Ovary (tissue), 9 donors: ENCODE data around the gene PMM2. TPM values are rescaled to one million over a fixed set of nuclear protein-coding genes. Genes with fewer than 3 reads are reported as not detected.
A peak's percentile ranks its signal among the peaks of the same experiment; 100 is the strongest.

ENCODE experiments used
- DNase-seq, 5 donors: peaks; one replicate each; pipeline ENCODE4 v3.0.0-alpha.2; 2019 to 2020
- H3K27ac ChIP-seq, 2 donors: fragments of 200-600 bp; one replicate each; pipeline versions ENCODE4 v1.5.1 to v1.8.0; 2019 to 2022
- H3K27me3 ChIP-seq: fragments of 200-600 bp; one replicate; pipeline ENCODE4 v1.8.0; 2022
- H3K36me3 ChIP-seq: fragments of 200-600 bp; sonication (generic); one replicate; pipeline ENCODE4 v1.5.1; 2019
- H3K4me1 ChIP-seq: one replicate; pipeline ENCODE4 v1.8.1; 2013; ENCODE audit warnings: mild to moderate bottlenecking, moderate library complexity; ENCODE audit not compliant: insufficient read depth
- H3K4me3 ChIP-seq: fragments of 200-600 bp; sonication (generic); one replicate; pipeline ENCODE4 v1.5.1; 2017
- H3K9me3 ChIP-seq, 2 donors: fragments of 200-600 bp in 1 of 2; sonication (generic) in 1 of 2; one replicate each; pipeline versions ENCODE4 v1.5.1 to v1.8.1; 2013 to 2019; ENCODE audit warnings: mild to moderate bottlenecking in 1 of 2, moderate library complexity in 1 of 2
- EP300 ChIP-seq: sonication (generic); formaldehyde crosslinking; IDR thresholded peaks from one replicate; pipeline ENCODE4 v1.6.1; 2017; ENCODE audit warnings: antibody characterized with exemption
- POLR2A ChIP-seq: fragments of 450-650 bp; IDR thresholded peaks from one replicate; pipeline ENCODE4 v1.6.1; 2017; ENCODE audit warnings: antibody characterized with exemption, mild to moderate bottlenecking, moderate library complexity
- WGBS, 3 donors: extraction: QIAGEN DNeasy Blood & Tissue Kit in 1 of 3; methylation state at CpG; one replicate each; pipeline versions ENCODE4 v1.1.5 to v1.1.7; 2013 to 2017; 5-methylcytosine and 5-hydroxymethylcytosine counted together
- intact Hi-C, 4 donors: fragments of 100-400 bp; cut with DNase I; formaldehyde crosslinking; loops; one replicate each; pipeline versions ENCODE4 v1.11.0 to v1.15.1; 2022 to 2023
- polyA plus RNA-seq, 2 donors: library from polyadenylated mRNA; stranded (reverse); fragments of 200-250 nt in 1 of 2; fragments of 350-450 nt in 1 of 2; fragmentation: Illumina TruSeq in 1 of 2; extraction: RNeasy Lipid Tissue Mini Kit (QIAGEN cat#74804) in 1 of 2; gene quantifications; one replicate each; pipeline ENCODE4 v1.2.3, GENCODE V29; 2013 to 2014
- total RNA-seq, 7 donors: library from RNA; depleted of rRNA in 2 of 7; stranded (reverse); fragments of >200 nt in 2 of 7; fragmentation: NEBNext Ultra II Directional in 3 of 7; extraction: Animal tissue kit (Norgen Biotek cat#: 25700) in 3 of 7; gene quantifications; one replicate each; pipeline versions ENCODE4 v1.1.0 to v1.2.4, GENCODE V29; 2016 to 2023
- TF ChIP-seq, protein P1 (sequence below), 3 donors: fragments of 450-650 bp in 2 of 3; fragments of 200-600 bp in 1 of 3; IDR thresholded peaks; one replicate each; pipeline versions ENCODE4 v1.5.1 to v1.8.0; 2016 to 2022; ENCODE audit warnings: antibody characterized with exemption in 3 of 3, mild to moderate bottlenecking in 1 of 3
- donor health status: DM: no; HTN: no; CAD: no; lungs with moderate emphysema.
- donor health status: DM: no; HTN: no; CAD: no.
- donor health status: Bipolar disorder and iron deficiency.
- donor health status: DM: yes; HTN: yes; CAD: no.
- donor health status: DM: no; HTN: no; CAD: no.
- donor health status: DM: yes; HTN: yes; CAD: no.

PMM2 gene
- total and polyA plus RNA-seq, 9 donors, result 9.6 to 38.6 (median 23.1) TPM

DNA sequence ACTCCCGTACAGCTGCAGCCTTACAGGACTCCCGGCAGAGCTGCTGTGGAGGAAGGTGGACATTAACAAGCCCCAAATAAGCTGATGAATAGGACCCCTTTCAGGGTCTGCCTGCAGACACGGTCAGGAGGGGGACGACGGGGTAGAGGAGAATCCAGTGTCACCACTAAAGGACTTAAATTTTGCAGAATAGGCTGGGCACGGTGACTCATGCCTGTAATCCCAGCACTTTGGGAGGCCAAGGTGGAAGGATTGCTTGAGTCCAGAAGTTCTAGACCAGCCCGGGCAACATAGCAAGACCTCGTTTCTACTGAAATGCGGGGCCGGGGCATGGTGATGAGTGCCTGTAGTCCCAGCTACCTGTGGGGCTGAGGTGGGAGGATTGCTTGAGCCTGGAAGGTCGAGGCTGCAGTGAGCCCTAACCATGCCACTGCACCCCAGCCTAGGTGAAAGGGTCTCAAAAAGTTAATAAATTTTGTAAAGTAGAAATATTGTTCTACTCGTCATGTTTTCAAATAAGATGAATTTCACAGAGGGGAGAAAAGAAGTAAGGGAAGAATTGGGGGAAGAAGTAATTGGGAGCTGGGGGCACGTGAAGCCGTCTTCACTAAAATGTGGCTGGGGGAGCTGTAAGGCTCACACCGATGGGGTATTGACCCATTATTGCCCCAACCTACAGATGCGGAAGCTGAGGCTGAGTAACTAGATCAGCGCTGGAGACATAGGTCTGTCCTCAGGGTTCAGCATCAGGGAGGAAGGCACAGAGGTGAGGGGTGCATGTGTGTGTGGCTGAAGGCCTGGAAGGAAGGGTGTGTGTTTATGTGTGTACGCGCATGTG is 89.2 kb downstream of the PMM2 start:
- intact Hi-C loops, result loop anchor here in 2 of 4 donors (5.0 to 10.0 kb wide), 3 partner anchors 225 to 322 kb away; no protein-coding TSS in a partner anchor
- TF ChIP-seq EP300 (no peak), POLR2A (no peak)
- TF ChIP-seq, protein P1, sequence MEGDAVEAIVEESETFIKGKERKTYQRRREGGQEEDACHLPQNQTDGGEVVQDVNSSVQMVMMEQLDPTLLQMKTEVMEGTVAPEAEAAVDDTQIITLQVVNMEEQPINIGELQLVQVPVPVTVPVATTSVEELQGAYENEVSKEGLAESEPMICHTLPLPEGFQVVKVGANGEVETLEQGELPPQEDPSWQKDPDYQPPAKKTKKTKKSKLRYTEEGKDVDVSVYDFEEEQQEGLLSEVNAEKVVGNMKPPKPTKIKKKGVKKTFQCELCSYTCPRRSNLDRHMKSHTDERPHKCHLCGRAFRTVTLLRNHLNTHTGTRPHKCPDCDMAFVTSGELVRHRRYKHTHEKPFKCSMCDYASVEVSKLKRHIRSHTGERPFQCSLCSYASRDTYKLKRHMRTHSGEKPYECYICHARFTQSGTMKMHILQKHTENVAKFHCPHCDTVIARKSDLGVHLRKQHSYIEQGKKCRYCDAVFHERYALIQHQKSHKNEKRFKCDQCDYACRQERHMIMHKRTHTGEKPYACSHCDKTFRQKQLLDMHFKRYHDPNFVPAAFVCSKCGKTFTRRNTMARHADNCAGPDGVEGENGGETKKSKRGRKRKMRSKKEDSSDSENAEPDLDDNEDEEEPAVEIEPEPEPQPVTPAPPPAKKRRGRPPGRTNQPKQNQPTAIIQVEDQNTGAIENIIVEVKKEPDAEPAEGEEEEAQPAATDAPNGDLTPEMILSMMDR (IDR thresholded peaks at IDR 0.05), result no peak
- Histone ChIP-seq H3K27ac (no peak overlapping the region), H3K9me3 (no peaks in the 10 kb centered on the region), H3K36me3 (no peaks in the 10 kb centered on the region), H3K4me1 (no peaks in the 10 kb centered on the region), H3K4me3 (no peak overlapping the region), H3K27me3 (no peaks in the 10 kb centered on the region)
- 59 to 61% (median 60%) methylated on average over 19 of the region's 19 CpGs for WGBS, 3 donors
- peak in 1 of 5 donors; percentile 15 for DNase-seq

DNA sequence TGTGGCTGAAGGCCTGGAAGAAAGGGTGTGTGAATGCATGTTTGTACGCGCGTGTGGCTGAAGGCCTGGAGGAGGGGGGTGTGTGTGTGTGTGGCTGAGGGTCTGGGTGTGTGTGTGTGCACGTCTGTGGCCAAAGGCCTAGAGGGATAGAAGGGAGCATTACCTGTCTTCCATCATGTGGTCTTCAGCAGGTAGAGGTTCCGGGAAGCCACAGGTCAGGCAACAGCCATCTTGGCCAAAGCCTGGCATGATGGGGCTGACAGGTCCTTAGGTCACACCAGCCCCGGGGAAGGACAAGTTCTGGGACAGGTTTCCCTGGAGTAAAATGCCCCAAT is 89.8 kb downstream of the PMM2 start:
- Histone ChIP-seq H3K27me3 (no peaks in the 10 kb centered on the region), H3K36me3 (no peaks in the 10 kb centered on the region), H3K27ac (no peak overlapping the region), H3K4me3 (no peak overlapping the region), H3K9me3 (no peaks in the 10 kb centered on the region), H3K4me1 (no peaks in the 10 kb centered on the region)
- 79 to 87% (median 82%) methylated on average over 6 of the region's 6 CpGs for WGBS, 3 donors
- no peak for DNase-seq
- intact Hi-C loops, result loop anchor here in 2 of 4 donors (5.0 to 10.0 kb wide), 3 partner anchors 225 to 323 kb away; no protein-coding TSS in a partner anchor
- TF ChIP-seq, protein P1 (IDR thresholded peaks at IDR 0.05), result no peak
- TF ChIP-seq EP300 (no peak), POLR2A (no peak)

DNA sequence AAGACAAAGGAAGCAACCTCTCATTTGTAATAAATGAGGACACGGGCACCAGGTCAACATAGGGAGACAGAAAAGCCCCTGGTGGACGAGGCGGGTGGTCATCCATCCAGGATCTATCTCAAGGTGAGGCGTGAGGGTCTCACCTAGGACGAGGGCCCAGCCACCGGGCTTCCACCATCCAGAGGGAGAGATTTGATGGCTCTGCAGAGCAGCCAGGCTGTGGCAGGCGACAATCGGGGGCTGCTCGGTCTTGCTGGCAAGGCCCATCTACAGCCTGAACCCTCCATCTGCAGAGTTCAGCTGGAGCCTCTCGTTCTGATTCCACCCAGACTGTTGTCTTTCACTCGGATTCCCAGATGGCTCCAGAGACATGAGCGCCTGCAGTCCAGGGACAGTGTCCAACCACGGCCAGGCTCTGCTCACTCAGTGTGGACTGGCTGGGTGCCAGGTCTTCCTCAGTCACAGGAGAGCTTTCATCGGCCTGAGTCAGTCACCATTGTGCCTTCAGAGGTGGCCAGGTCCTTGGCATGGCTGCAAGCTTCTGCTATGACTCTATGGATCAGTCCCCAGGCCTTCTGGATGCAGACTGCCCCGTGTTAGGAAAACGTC is 90.4 kb downstream of the PMM2 start:
- Histone ChIP-seq H3K36me3 (no peaks in the 10 kb centered on the region), H3K4me1 (no peaks in the 10 kb centered on the region), H3K27ac (no peak overlapping the region), H3K4me3 (no peak overlapping the region), H3K9me3 (no peaks in the 10 kb centered on the region), H3K27me3 (no peaks in the 10 kb centered on the region)
- no peak for TF ChIP-seq POLR2A
- TF ChIP-seq, protein P1 (IDR thresholded peaks at IDR 0.05), result no peak
- TF ChIP-seq EP300, result no peak
- intact Hi-C loops, result loop anchor here in 2 of 4 donors (5.0 to 10.0 kb wide), 3 partner anchors 226 to 323 kb away; no protein-coding TSS in a partner anchor
- DNase-seq, result peak in 1 of 5 donors; percentile 54
- WGBS, 3 donors, result 78 to 80% (median 78%) methylated on average over 16 of the region's 16 CpGs

DNA sequence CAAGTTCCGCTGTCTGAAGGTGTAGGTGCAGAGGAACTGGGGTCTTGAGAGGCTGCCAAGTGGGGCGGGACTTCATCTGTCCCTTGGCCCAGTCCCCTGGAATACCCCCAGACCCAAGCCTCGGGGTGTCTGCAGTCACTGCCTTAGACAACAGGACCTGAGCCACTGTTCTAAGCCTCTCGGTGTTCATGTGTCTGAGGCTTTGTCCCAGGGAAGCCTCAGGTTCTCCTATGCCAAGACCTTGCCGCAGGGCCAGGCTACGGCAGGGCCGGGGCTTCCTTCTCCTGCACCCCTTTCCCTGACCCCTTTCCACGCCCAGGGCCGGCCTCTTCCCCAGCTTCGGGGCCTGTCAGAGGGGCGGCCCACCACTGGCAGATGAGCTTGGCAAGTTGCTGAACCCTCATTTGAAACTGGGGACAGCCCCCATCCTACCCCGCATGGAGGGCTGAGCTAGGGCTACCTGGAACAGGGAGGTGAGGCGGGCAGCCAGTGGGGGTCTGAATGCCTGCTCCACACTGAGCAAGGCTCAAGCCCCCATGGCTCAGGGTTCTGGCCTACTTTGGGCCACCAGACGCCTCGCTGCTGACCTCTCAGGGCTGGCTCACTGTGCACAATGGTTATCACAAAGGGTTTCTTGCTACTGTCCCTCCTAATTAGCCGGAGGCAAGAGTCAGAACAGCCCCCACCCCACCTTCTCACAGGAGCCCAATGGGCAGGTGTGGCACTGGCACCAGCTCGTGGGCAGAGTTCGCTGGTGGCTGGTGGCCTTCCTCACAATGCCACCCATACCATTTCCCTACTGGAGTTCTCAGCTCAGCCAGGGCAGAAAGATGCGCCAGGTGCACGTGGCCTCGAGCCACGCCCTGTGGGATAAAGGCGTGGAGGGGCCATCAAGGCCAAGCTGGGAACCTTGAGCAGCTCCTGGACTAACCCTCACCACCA is 91.6 kb downstream of the PMM2 start:
- Histone ChIP-seq H3K36me3 (no peaks in the 10 kb centered on the region), H3K9me3 (no peaks in the 10 kb centered on the region), H3K27me3 (no peaks in the 10 kb centered on the region), H3K4me1 (no peaks in the 10 kb centered on the region), H3K4me3 (no peak overlapping the region), H3K27ac (no peak overlapping the region)
- intact Hi-C loops, result loop anchor here in 2 of 4 donors (5.0 to 10.0 kb wide), 3 partner anchors 227 to 324 kb away; no protein-coding TSS in a partner anchor
- DNase-seq, result no peak
- TF ChIP-seq, protein P1 (IDR thresholded peaks at IDR 0.05), result no peak
- TF ChIP-seq POLR2A (no peak), EP300 (no peak)
- WGBS, 3 donors, result 80 to 85% (median 83%) methylated on average over 21 to 23 of the region's 23 CpGs
